ENCODE results near the gene SPOPL.

GRCh38 chr2:138476940-138477339, 24.6 kb upstream of the SPOPL start:
- TF ChIP-seq CREB1 (IDR thresholded peaks at IDR 0.05) (no peak), CREB1 (CRISPR knock-in tag; IDR thresholded peaks at IDR 0.05) (no peak), EZH2 (IDR thresholded peaks at IDR 0.05; ENCODE audit: borderline replicate concordance, low read depth, low read length) (no peak), NFE2L1 (tag; IDR thresholded peaks at IDR 0.05; ENCODE audit: borderline replicate concordance, low read depth) (no peak), ZNF609 (CRISPR knock-in tag; IDR thresholded peaks at IDR 0.05; ENCODE audit: borderline replicate concordance) (no peak), POLR2A (conservative IDR thresholded peaks at IDR 0.05) (no peak)
